Measurements from ENCODE around the gene BASP1.

Gene BASP1

GRCh38 chr5:17233488-17233887, 16.1 kb downstream of the BASP1 start:
- no peak overlapping the region for H3K27ac Mint-ChIP-seq
- no peak overlapping the region for H3K4me3 Mint-ChIP-seq

GRCh38 chr5:17234374-17234773, 16.9 kb downstream of the BASP1 start:
- Mint-ChIP-seq H3K27me3 (ENCODE audit: low read depth, poor library complexity) (peaks cover 6% of the 10 kb centered on the region), H3K4me1 (peaks cover 8% of the 10 kb centered on the region), H3K36me3 (ENCODE audit: low read depth) (peaks cover 97% of the 10 kb centered on the region), H3K27ac (no peak overlapping the region), H3K4me3 (no peak overlapping the region), H3K9me3 (peaks cover 35% of the 10 kb centered on the region)
- DNase-seq: no peak
- TF ChIP-seq, protein P1, sequence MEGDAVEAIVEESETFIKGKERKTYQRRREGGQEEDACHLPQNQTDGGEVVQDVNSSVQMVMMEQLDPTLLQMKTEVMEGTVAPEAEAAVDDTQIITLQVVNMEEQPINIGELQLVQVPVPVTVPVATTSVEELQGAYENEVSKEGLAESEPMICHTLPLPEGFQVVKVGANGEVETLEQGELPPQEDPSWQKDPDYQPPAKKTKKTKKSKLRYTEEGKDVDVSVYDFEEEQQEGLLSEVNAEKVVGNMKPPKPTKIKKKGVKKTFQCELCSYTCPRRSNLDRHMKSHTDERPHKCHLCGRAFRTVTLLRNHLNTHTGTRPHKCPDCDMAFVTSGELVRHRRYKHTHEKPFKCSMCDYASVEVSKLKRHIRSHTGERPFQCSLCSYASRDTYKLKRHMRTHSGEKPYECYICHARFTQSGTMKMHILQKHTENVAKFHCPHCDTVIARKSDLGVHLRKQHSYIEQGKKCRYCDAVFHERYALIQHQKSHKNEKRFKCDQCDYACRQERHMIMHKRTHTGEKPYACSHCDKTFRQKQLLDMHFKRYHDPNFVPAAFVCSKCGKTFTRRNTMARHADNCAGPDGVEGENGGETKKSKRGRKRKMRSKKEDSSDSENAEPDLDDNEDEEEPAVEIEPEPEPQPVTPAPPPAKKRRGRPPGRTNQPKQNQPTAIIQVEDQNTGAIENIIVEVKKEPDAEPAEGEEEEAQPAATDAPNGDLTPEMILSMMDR (IDR thresholded peaks at IDR 0.05): no peak

More at GRCh38 chr5:17233488-17233887, 16.1 kb downstream of the BASP1 start:
- no peak for DNase-seq
- H3K27me3 Mint-ChIP-seq (ENCODE audit: low read depth, poor library complexity): peaks cover 6% of the 10 kb centered on the region
- TF ChIP-seq, protein P1 (IDR thresholded peaks at IDR 0.05): no peak
- peaks cover 10% of the 10 kb centered on the region for H3K4me1 Mint-ChIP-seq
- H3K9me3 Mint-ChIP-seq: peaks cover 35% of the 10 kb centered on the region
- peaks cover 97% of the 10 kb centered on the region for H3K36me3 Mint-ChIP-seq (ENCODE audit: low read depth)

- Mint-ChIP-seq H3K9me3 (peaks cover 35% of the 10 kb centered on the region), H3K27me3 (ENCODE audit: low read depth, poor library complexity) (peaks cover 9% of the 10 kb centered on the region), H3K4me1 (peaks cover 8% of the 10 kb centered on the region), H3K36me3 (ENCODE audit: low read depth) (peaks cover 87% of the 10 kb centered on the region), H3K27ac (no peak overlapping the region), H3K4me3 (no peak overlapping the region)
- TF ChIP-seq, protein P1 (IDR thresholded peaks at IDR 0.05): no peak
- DNase-seq: no peak
These were observed 18.4 kb downstream of the BASP1 start for GRCh38 chr5:17235731-17236330.

GRCh38 chr5:17238521-17239041, 21.1 kb downstream of the BASP1 start:
- TF ChIP-seq, protein P1 (IDR thresholded peaks at IDR 0.05): no peak
- no peak overlapping the region for H3K4me3 Mint-ChIP-seq
- no peak for DNase-seq
- H3K4me1 Mint-ChIP-seq: peaks cover 22% of the 10 kb centered on the region
- H3K9me3 Mint-ChIP-seq: peaks cover 23% of the 10 kb centered on the region
- H3K27me3 Mint-ChIP-seq (ENCODE audit: low read depth, poor library complexity): peaks cover 9% of the 10 kb centered on the region
- H3K27ac Mint-ChIP-seq: peak overlapping the region; percentile 93
- peaks cover 77% of the 10 kb centered on the region for H3K36me3 Mint-ChIP-seq (ENCODE audit: low read depth)

GRCh38 chr5:17239953-17240352, 22.5 kb downstream of the BASP1 start:
- Mint-ChIP-seq H3K4me1 (peaks cover 22% of the 10 kb centered on the region), H3K9me3 (peaks cover 14% of the 10 kb centered on the region), H3K4me3 (no peak overlapping the region), H3K27me3 (ENCODE audit: low read depth, poor library complexity) (peaks cover 9% of the 10 kb centered on the region), H3K27ac (no peak overlapping the region), H3K36me3 (ENCODE audit: low read depth) (peaks cover 73% of the 10 kb centered on the region)
- TF ChIP-seq, protein P1 (IDR thresholded peaks at IDR 0.05): no peak
- no peak for DNase-seq

DNA sequence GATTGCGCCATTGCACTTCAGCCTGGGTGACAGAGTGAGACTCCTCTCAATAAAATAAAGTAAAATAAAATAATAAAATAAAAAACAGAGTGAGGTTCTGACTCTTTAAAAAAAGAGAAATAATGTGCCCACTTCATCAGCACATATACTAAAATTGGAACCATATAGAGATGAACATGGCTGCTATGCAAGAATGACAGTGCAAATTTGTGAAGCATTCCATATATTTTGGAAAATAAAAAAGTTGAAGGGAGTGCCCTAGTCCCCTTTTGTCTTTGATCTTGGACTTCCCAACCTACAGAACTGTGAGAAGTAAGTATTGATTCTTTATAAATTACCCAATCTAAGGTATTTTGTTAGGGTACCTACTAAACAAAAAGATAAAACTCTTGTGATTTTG, 23.1 kb downstream of the BASP1 start:
- Mint-ChIP-seq H3K4me3 (no peak overlapping the region), H3K36me3 (ENCODE audit: low read depth) (peaks cover 69% of the 10 kb centered on the region), H3K27me3 (ENCODE audit: low read depth, poor library complexity) (peaks cover 9% of the 10 kb centered on the region), H3K27ac (no peak overlapping the region), H3K4me1 (peaks cover 22% of the 10 kb centered on the region), H3K9me3 (peaks cover 11% of the 10 kb centered on the region)
- no peak for DNase-seq
- TF ChIP-seq, protein P1 (IDR thresholded peaks at IDR 0.05): no peak

Data from nephron progenitor cell (in vitro differentiated cells).